ENCODE data around the gene PKDCC.
"Not testable (repeated sequence)": the region's sequence is repeated elsewhere in the genome, so short reads cannot be mapped to it uniquely, and the experiment has no call there.

PKDCC gene

GRCh38 chr2:42030829-42031228, 17.0 kb upstream of the PKDCC start:
- no peak for DNase-seq

GRCh38 chr2:42031281-42032223, 16.3 kb upstream of the PKDCC start:
- DNase-seq, result no peak

GRCh38 chr2:42032224-42032620, 15.6 kb upstream of the PKDCC start:
- DNase-seq, result no peak

GRCh38 chr2:42032745-42033144, 15.1 kb upstream of the PKDCC start:
- no peak for DNase-seq

- DNase-seq, result not testable (repeated sequence)
Measured at GRCh38 chr2:42034096-42034495, 13.7 kb upstream of the PKDCC start.

GRCh38 chr2:42035241-42035640, 12.6 kb upstream of the PKDCC start:
- DNase-seq, result no peak

- DNase-seq, result no peak
Measured at GRCh38 chr2:42036413-42036812, 11.4 kb upstream of the PKDCC start.

GRCh38 chr2:42036940-42037339, 10.9 kb upstream of the PKDCC start:
- no peak for DNase-seq

GRCh38 chr2:42040643-42041278, 7.1 kb upstream of the PKDCC start:
- no peak for DNase-seq

- no peak for DNase-seq
Measured at GRCh38 chr2:42041377-42042127, 6.3 kb upstream of the PKDCC start.

GRCh38 chr2:42042631-42043355, 5.0 kb upstream of the PKDCC start:
- no peak for DNase-seq

- no peak for DNase-seq
Measured at GRCh38 chr2:42043789-42044394, 3.9 kb upstream of the PKDCC start.

GRCh38 chr2:42044939-42045338, 2.9 kb upstream of the PKDCC start:
- no peak for DNase-seq

- DNase-seq, result no peak
Measured at GRCh38 chr2:42045352-42045751, 2.5 kb upstream of the PKDCC start.

- DNase-seq, result no peak
Measured at GRCh38 chr2:42045848-42046748, 1.7 kb upstream of the PKDCC start.

GRCh38 chr2:42046819-42047487, 868 bp upstream of the PKDCC start:
- peak; percentile 67 for DNase-seq

GRCh38 chr2:42048299-42049220, 739 bp downstream of the PKDCC start:
- DNase-seq, result no peak

- DNase-seq, result no peak
Measured at GRCh38 chr2:42049221-42050009, 1.6 kb downstream of the PKDCC start.

Measured in activated CD8-positive, alpha-beta memory T cell treated with anti-CD3 and anti-CD28 coated beads for 24 hours (primary cell).